Measurements from ENCODE around the gene FAIM2.

GRCh38 chr12:49846032-49846431, 57.7 kb downstream of the FAIM2 start:
- TF ChIP-seq CTCF (IDR thresholded peaks at IDR 0.05; ENCODE audit: insufficient read depth, low read depth, low read length) = no peak
- TF ChIP-seq EZH2 (IDR thresholded peaks at IDR 0.05; ENCODE audit: insufficient read depth, low read length) = no peak
